GM12891 (cell line): Measurements from ENCODE around the gene INCENP.

Experiments used
- PAX5 ChIP-seq: IDR thresholded peaks from 2 replicates; pipeline ENCODE4 v1.6.1; 2011; ENCODE audit warnings: low read length, moderate library complexity, mild to moderate bottlenecking; ENCODE audit not compliant: insufficient read depth, severe bottlenecking
- POLR2A ChIP-seq: IDR thresholded peaks from 2 replicates; pipeline ENCODE4 v1.6.1; 2011; ENCODE audit warnings: low read depth, low read length, control low read depth
- POLR2AphosphoS5 ChIP-seq: IDR thresholded peaks from 2 replicates; pipeline ENCODE4 v1.6.1; 2011; ENCODE audit warnings: low read depth, low read length, control low read depth
- POU2F2 ChIP-seq: IDR thresholded peaks from 2 replicates; pipeline ENCODE4 v1.6.1; 2011; ENCODE audit warnings: low read depth, mild to moderate bottlenecking, control low read depth, low read length, moderate library complexity
- TAF1 ChIP-seq: IDR thresholded peaks from 2 replicates; pipeline ENCODE4 v1.6.1; 2011; ENCODE audit warnings: low read depth, low read length, control low read depth

GRCh38 chr11:62141111-62142042, 17.6 kb downstream of the INCENP start:
- no peak for TF ChIP-seq TAF1
- TF ChIP-seq POLR2A: no peak
- no peak for TF ChIP-seq POLR2AphosphoS5
- TF ChIP-seq POU2F2: no peak
- TF ChIP-seq PAX5: no peak
